WTC11 (cell line): ENCODE measurements around the gene RRBP1. TPM values are rescaled to one million over a fixed set of nuclear protein-coding genes. Genes with fewer than 3 reads are reported as not detected.

Experiments used
- ATAC-seq: fragments of 200-7000 bp; cut with Tn5 transposase; 2 replicates; pipeline ENCODE4 v1.10.0; 2021; ENCODE audit warnings: mild to moderate bottlenecking, moderate library complexity
- CTCF ChIA-PET: fragments of 300-600 bp; sonication (Branson Sonifier 250); formaldehyde crosslinking; loops from one replicate; lab custom pipeline; 2021; ENCODE audit warnings: antibody characterized with exemption; lab: Charles Lee
- POLR2A ChIA-PET: fragments of 350-600 bp; sonication (Branson Sonifier 250); formaldehyde crosslinking; loops from one replicate; lab custom pipeline; 2021; ENCODE audit warnings: antibody characterized with exemption; lab: Charles Lee
- DNase-seq: peaks from one replicate; pipeline ENCODE4 v3.0.0; 2021; ENCODE audit warnings: low spot score
- H3K27ac Mint-ChIP-seq: 2 replicates; pipeline ENCODE4 v1.8.0; 2021; ENCODE audit warnings: mixed read lengths
- H3K27me3 Mint-ChIP-seq: 2 replicates; pipeline ENCODE4 v1.8.0; 2021; ENCODE audit warnings: low read depth, mild to moderate bottlenecking, moderate library complexity, mixed read lengths
- H3K36me3 Mint-ChIP-seq: 2 replicates; pipeline ENCODE4 v1.8.0; 2021; ENCODE audit warnings: mixed read lengths
- H3K4me1 Mint-ChIP-seq: 2 replicates; pipeline ENCODE4 v1.8.0; 2022; ENCODE audit warnings: mixed read lengths
- H3K4me3 Mint-ChIP-seq: 2 replicates; pipeline ENCODE4 v1.8.0; 2021; ENCODE audit warnings: mild to moderate bottlenecking, moderate library complexity, mixed read lengths
- H3K9me3 Mint-ChIP-seq: 2 replicates; pipeline ENCODE4 v1.8.0; 2021; ENCODE audit warnings: mixed read lengths
- ATF6 ChIP-seq: sonication (generic); formaldehyde crosslinking; IDR thresholded peaks from 2 replicates; pipeline ENCODE4 v1.8.1; 2023; ENCODE audit warnings: mild to moderate bottlenecking, missing genetic modification reagents
- CBFB ChIP-seq: sonication (generic); formaldehyde crosslinking; IDR thresholded peaks from 2 replicates; pipeline ENCODE4 v1.8.1; 2022; ENCODE audit warnings: mild to moderate bottlenecking, low read depth, missing genetic modification reagents
- E2F5 ChIP-seq: sonication (generic); formaldehyde crosslinking; IDR thresholded peaks from 2 replicates; pipeline ENCODE4 v1.8.1; 2022; ENCODE audit warnings: mild to moderate bottlenecking, moderate library complexity, missing genetic modification reagents
- EMX1 ChIP-seq: fragments of 250-450 bp; sonication (Bioruptor Pico); IDR thresholded peaks from 2 replicates; pipeline ENCODE4 v1.8.0; 2021; ENCODE audit warnings: mild to moderate bottlenecking
- GRHL2 ChIP-seq: fragments of 250-450 bp; sonication (Bioruptor Pico); IDR thresholded peaks from 2 replicates; pipeline ENCODE4 v1.8.0; 2022; ENCODE audit warnings: mild to moderate bottlenecking, moderate library complexity; ENCODE audit not compliant: insufficient replicate concordance, severe bottlenecking
- NFE2L1 ChIP-seq: sonication (generic); formaldehyde crosslinking; IDR thresholded peaks from 2 replicates; pipeline ENCODE4 v1.8.1; 2023; ENCODE audit warnings: missing genetic modification reagents
- NFYB ChIP-seq: sonication (generic); formaldehyde crosslinking; conservative IDR thresholded peaks from 2 replicates; pipeline ENCODE4 v1.8.0; 2022; ENCODE audit warnings: low read depth, missing genetic modification reagents
- OVOL2 ChIP-seq: fragments of 250-450 bp; sonication (Bioruptor Pico); IDR thresholded peaks from 2 replicates; pipeline ENCODE4 v1.9.0; 2021; ENCODE audit warnings: mild to moderate bottlenecking, borderline replicate concordance
- RORB ChIP-seq: fragments of 250-450 bp; sonication (Bioruptor Pico); IDR thresholded peaks from 2 replicates; pipeline ENCODE4 v1.9.0; 2021; ENCODE audit warnings: mild to moderate bottlenecking
- SMAD3 ChIP-seq: sonication (generic); formaldehyde crosslinking; IDR thresholded peaks from 2 replicates; pipeline ENCODE4 v1.8.0; 2022; ENCODE audit warnings: missing genetic modification reagents, mild to moderate bottlenecking, borderline replicate concordance
- SMAD4 ChIP-seq: sonication (generic); formaldehyde crosslinking; IDR thresholded peaks from 2 replicates; pipeline ENCODE4 v1.8.0; 2022; ENCODE audit warnings: mild to moderate bottlenecking, missing genetic modification reagents
- ZMAT4 ChIP-seq: fragments of 250-450 bp; sonication (Bioruptor Pico); IDR thresholded peaks from 2 replicates; pipeline ENCODE4 v1.9.0; 2021; ENCODE audit warnings: mild to moderate bottlenecking
- ZNF138 ChIP-seq: sonication (generic); formaldehyde crosslinking; conservative IDR thresholded peaks from 2 replicates; pipeline ENCODE4 v1.8.1; 2022; ENCODE audit warnings: mild to moderate bottlenecking, moderate library complexity, missing genetic modification reagents
- ZNF512 ChIP-seq: sonication (generic); formaldehyde crosslinking; IDR thresholded peaks from 2 replicates; pipeline ENCODE4 v1.8.1; 2022; ENCODE audit warnings: missing genetic modification reagents, borderline replicate concordance
- total RNA-seq: library from RNA; stranded (reverse); gene quantifications from 3 replicates; pipeline ENCODE4 v1.2.3, GENCODE V29; 2021

RRBP1 gene
- total RNA-seq, 1 experiment from 2014 or later: 171 TPM

DNA sequence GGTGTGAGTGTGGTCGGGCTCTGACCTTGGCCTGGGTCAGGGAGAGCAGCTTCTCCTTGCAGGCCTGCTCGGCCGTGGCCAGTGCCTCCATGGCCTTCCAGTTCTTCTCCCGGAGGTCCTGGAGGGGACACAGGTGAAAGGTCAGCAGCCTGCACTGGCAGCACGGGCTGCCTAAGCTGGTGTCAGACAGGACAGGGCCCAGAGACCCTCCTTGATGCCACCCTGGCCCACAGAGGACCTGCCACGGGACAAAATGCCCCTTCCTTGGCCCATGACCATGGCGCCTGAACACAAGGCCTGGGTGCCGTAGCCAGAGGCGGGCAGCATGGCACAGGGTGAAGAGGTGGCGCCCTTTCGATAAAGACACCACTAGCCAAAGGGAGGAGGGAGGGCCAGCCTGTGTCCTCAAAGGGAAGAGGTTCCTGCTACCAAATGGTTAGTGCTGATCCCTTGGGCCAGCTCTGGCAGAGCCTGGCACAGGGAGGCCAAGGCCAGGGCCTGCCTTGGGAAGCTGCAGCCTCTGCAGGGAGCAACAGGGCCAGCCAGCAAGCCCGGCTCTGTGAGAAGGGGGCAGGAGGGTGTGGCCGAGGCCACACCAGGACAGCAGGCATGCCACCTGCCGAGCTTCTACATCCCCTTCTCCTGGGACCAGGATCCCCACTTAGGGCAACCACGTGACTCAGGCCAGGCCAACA, 57.3 kb downstream of the RRBP1 start (continued):
- no peak for TF ChIP-seq E2F5 (CRISPR knock-in tag)
- TF ChIP-seq SMAD3 (CRISPR knock-in tag): no peak
- TF ChIP-seq ATF6 (CRISPR knock-in tag): no peak
- no peak for TF ChIP-seq GRHL2
- no peak for TF ChIP-seq SMAD4 (CRISPR knock-in tag)
- TF ChIP-seq ZNF512 (CRISPR knock-in tag): no peak

DNA sequence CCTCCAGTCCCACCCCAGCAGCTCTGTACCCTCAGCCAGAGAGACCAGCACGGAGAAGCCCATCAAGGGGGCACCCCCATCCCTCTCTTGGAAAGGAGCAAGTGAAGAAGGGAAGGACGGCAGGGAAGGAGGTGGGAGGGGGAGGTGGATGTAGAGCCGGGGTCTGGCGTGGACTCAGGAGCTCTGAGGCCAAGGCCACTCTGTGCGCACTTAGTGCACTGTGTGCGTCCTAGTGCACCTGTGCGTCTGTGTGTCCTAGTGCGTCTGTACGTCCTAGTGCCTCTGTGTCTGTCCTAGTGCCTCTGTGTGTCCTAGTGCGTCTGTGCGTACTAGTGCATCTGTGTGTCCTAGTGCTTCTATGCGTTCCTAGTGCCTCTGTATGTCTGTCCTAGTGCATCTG, 58.0 kb downstream of the RRBP1 start:
- Mint-ChIP-seq H3K9me3 (no peaks in the 10 kb centered on the region), H3K27me3 (no peaks in the 10 kb centered on the region), H3K4me1 (no peaks in the 10 kb centered on the region), H3K27ac (no peak overlapping the region), H3K36me3 (peaks cover 64% of the 10 kb centered on the region), H3K4me3 (no peak overlapping the region)
- ChIA-PET POLR2A (no interaction called here), CTCF (interaction anchor here (1.0 to 1.9 kb wide), 2 partner anchors 25 kb away, joined by 3 to 6 read pairs; no protein-coding TSS in a partner anchor)
- DNase-seq (peak; percentile 5), ATAC-seq (no peak)
- TF ChIP-seq EMX1: no peak
- TF ChIP-seq NFYB (CRISPR knock-in tag): no peak
- TF ChIP-seq ZMAT4: no peak
- TF ChIP-seq CBFB (CRISPR knock-in tag): no peak

GRCh38 chr20:17622851-17623508, 59.1 kb downstream of the RRBP1 start:
- no peaks in the 10 kb centered on the region for H3K4me1 Mint-ChIP-seq
- DNase-seq: peak; percentile 3
- no peaks in the 10 kb centered on the region for H3K9me3 Mint-ChIP-seq
- no peak overlapping the region for H3K4me3 Mint-ChIP-seq
- TF ChIP-seq GRHL2 (no peak), OVOL2 (no peak), RORB (no peak), NFE2L1 (CRISPR knock-in tag) (no peak), ZNF138 (no peak), NFYB (CRISPR knock-in tag) (no peak)
- CTCF ChIA-PET: interaction anchor here (0.6 to 1.0 kb wide), 2 partner anchors 26 to 118 kb away, joined by 3 read pairs; no protein-coding TSS in a partner anchor
- peaks cover 63% of the 10 kb centered on the region for H3K36me3 Mint-ChIP-seq
- no peak for ATAC-seq
- no peak overlapping the region for H3K27ac Mint-ChIP-seq
- POLR2A ChIA-PET: no interaction called here
- no peaks in the 10 kb centered on the region for H3K27me3 Mint-ChIP-seq
